Measurements from ENCODE around the gene PCARE. TPM values are rescaled to one million over a fixed set of nuclear protein-coding genes. Genes with fewer than 3 reads are reported as not detected.

PCARE gene
- total RNA-seq, 1 donor from 2014 or later, result not detected

DNA sequence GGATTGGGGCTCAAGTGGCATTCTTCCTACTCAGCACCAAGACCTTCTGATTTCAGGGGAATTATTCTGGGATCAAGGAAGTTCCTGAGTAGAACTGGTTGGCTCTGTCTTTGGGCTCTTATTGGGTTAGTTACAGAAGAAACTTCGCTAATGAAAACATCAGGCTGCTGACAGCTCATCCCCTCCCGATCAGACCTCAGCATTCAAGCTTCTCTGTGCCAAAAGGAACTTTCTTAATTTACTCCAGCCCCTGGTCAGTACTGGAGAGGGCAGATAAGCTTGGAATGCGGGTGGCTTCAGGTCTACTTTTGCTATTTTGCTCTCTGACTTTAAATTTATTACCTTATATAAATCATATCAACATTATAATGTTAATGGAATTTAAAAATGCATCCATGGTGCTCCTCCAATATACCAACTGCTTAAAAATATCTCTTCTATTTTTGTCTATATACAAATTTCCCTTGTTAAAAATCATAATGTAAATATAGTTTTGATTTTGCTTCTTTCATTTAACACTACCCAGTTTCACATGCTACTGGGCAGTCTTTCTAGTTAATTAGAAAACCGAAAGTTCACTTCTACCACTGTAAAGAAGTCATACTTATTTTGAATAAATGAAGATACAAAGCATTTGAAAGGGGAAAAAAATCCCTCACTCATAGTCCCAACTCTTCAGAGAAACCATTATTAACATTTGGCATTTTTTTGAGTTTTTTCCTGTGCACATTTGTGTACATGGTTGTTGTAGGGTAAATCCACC, 34.4 kb downstream of the PCARE start:
- DNase-seq (ENCODE audit: low spot score), result no peak
- Mint-ChIP-seq H3K27ac (ENCODE audit: unreplicated experiment) (peak overlapping the region; percentile 53), H3K27me3 (ENCODE audit: low read depth) (peaks cover 2% of the 10 kb centered on the region), H3K4me3 (ENCODE audit: unreplicated experiment) (no peak overlapping the region), H3K4me1 (ENCODE audit: low read depth) (peaks cover 22% of the 10 kb centered on the region), H3K36me3 (ENCODE audit: low read depth) (no peaks in the 10 kb centered on the region), H3K9me3 (ENCODE audit: low read depth) (no peaks in the 10 kb centered on the region)
- TF ChIP-seq, protein P1, sequence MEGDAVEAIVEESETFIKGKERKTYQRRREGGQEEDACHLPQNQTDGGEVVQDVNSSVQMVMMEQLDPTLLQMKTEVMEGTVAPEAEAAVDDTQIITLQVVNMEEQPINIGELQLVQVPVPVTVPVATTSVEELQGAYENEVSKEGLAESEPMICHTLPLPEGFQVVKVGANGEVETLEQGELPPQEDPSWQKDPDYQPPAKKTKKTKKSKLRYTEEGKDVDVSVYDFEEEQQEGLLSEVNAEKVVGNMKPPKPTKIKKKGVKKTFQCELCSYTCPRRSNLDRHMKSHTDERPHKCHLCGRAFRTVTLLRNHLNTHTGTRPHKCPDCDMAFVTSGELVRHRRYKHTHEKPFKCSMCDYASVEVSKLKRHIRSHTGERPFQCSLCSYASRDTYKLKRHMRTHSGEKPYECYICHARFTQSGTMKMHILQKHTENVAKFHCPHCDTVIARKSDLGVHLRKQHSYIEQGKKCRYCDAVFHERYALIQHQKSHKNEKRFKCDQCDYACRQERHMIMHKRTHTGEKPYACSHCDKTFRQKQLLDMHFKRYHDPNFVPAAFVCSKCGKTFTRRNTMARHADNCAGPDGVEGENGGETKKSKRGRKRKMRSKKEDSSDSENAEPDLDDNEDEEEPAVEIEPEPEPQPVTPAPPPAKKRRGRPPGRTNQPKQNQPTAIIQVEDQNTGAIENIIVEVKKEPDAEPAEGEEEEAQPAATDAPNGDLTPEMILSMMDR (IDR thresholded peaks at IDR 0.05), result no peak

DNA sequence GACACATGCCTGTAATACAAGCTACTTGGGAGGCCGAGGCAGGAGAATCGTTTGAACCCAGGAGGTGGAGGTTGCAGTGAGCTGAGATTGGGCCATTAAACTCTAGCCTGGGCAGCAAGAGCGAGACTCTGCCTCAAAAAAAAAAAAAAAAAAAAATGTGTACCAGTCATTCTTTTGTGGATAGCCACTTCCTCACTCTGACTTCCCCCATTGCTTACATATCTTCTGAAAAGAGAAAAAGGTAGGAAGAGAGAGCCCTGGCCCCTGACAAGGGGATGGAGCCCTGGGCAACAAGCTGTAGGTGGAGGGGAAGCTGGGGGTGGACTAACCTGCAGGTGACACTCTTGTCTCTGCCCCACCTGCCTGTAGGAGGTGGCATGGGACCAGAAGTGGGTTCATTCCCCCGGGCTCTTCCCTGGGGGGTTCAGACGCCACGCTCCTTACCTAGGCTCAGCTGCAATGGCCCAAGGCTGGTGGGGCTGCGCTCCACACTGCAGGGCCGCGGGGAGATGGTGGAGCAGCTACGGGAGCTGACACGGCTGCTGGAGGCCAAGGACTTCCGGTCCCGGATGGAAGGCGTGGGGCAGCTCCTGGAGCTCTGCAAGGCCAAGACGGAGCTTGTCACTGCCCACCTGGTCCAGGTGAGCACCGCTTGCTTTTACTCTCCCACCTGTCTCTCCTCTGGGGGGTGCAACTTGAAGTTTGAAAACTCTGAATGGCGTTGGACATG, 39.1 kb downstream of the PCARE start:
- H3K27me3 Mint-ChIP-seq (ENCODE audit: low read depth), result peaks cover 4% of the 10 kb centered on the region

GRCh38 chr2:29033656-29034055, 40.7 kb downstream of the PCARE start:
- Mint-ChIP-seq H3K36me3 (ENCODE audit: low read depth) (no peaks in the 10 kb centered on the region), H3K27me3 (ENCODE audit: low read depth) (peaks cover 4% of the 10 kb centered on the region), H3K4me1 (ENCODE audit: low read depth) (peaks cover 8% of the 10 kb centered on the region), H3K27ac (ENCODE audit: unreplicated experiment) (no peak overlapping the region), H3K4me3 (ENCODE audit: unreplicated experiment) (no peak overlapping the region), H3K9me3 (ENCODE audit: low read depth) (no peaks in the 10 kb centered on the region)
- DNase-seq (ENCODE audit: low spot score), result no peak
- TF ChIP-seq, protein P1 (IDR thresholded peaks at IDR 0.05), result no peak

More for the DNA sequence above, 39.1 kb downstream of the PCARE start:
- H3K27ac Mint-ChIP-seq (ENCODE audit: unreplicated experiment), result no peak overlapping the region
- DNase-seq (ENCODE audit: low spot score), result no peak
- H3K4me1 Mint-ChIP-seq (ENCODE audit: low read depth), result peaks cover 18% of the 10 kb centered on the region
- H3K4me3 Mint-ChIP-seq (ENCODE audit: unreplicated experiment), result no peak overlapping the region
- TF ChIP-seq, protein P1 (IDR thresholded peaks at IDR 0.05), result no peak
- H3K9me3 Mint-ChIP-seq (ENCODE audit: low read depth), result no peaks in the 10 kb centered on the region
- H3K36me3 Mint-ChIP-seq (ENCODE audit: low read depth), result no peaks in the 10 kb centered on the region

DNA sequence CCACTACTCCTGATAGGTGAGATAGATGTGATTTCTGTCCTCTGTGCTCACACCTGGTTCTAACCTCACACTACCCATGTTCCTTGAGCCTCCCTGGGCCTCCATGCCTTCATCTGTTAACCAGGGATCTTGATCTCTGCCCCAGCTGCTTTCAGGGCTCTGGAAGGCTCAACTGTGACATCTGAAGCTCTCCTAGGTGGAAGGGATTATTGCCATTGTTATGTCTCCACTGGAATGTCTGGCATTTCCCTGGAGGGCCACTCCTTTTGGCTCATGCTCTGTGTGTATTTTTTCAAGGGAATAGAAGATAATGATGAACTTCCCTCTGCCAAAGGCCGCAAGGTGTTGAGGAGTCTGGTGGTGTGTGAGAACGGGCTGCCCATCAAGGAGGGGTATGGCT, 41.2 kb downstream of the PCARE start:
- H3K27ac Mint-ChIP-seq (ENCODE audit: unreplicated experiment), result no peak overlapping the region
- H3K9me3 Mint-ChIP-seq (ENCODE audit: low read depth), result no peaks in the 10 kb centered on the region
- no peak overlapping the region for H3K4me3 Mint-ChIP-seq (ENCODE audit: unreplicated experiment)
- no peak for DNase-seq (ENCODE audit: low spot score)
- no peaks in the 10 kb centered on the region for H3K36me3 Mint-ChIP-seq (ENCODE audit: low read depth)
- H3K27me3 Mint-ChIP-seq (ENCODE audit: low read depth), result peaks cover 4% of the 10 kb centered on the region
- H3K4me1 Mint-ChIP-seq (ENCODE audit: low read depth), result peaks cover 8% of the 10 kb centered on the region
- TF ChIP-seq, protein P1 (IDR thresholded peaks at IDR 0.05), result no peak

DNA sequence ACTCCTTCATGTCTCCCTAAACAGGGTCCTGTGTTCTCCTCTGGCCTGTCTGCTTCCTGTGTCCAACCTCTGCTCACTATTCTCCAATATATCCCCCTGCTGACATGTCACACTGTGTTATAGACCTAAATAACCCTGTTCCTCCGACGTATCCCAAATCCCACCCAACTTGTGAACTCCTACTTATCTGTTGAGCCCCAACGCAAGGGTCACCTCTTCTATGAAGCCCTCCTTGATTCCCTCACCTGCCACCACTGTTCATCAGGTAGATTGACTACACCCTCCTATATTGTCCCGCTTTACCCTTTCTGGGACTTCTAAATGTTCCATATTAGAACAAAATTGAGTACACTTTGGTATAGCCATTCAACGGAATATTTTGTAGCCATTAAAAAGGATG, 42.1 kb downstream of the PCARE start:
- H3K4me3 Mint-ChIP-seq (ENCODE audit: unreplicated experiment), result no peak overlapping the region
- TF ChIP-seq, protein P1 (IDR thresholded peaks at IDR 0.05), result no peak
- H3K4me1 Mint-ChIP-seq (ENCODE audit: low read depth), result peaks cover 8% of the 10 kb centered on the region
- no peak for DNase-seq (ENCODE audit: low spot score)
- no peak overlapping the region for H3K27ac Mint-ChIP-seq (ENCODE audit: unreplicated experiment)
- H3K27me3 Mint-ChIP-seq (ENCODE audit: low read depth), result peaks cover 4% of the 10 kb centered on the region
- H3K9me3 Mint-ChIP-seq (ENCODE audit: low read depth), result no peaks in the 10 kb centered on the region
- H3K36me3 Mint-ChIP-seq (ENCODE audit: low read depth), result no peaks in the 10 kb centered on the region

Measured in chondrocyte (in vitro differentiated cells).